ENCODE measurements around the gene UGCG. TPM values are rescaled to one million over a fixed set of nuclear protein-coding genes. Genes with fewer than 3 reads are reported as not detected.
"Not testable (repeated sequence)": the region's sequence is repeated elsewhere in the genome, so short reads cannot be mapped to it uniquely, and the experiment has no call there.

The UGCG gene
- polyA plus RNA-seq, 3 donors: 5.4 to 40.9 (median 18.7) TPM

GRCh38 chr9:111939322-111939721 is 42.7 kb downstream of the UGCG start:
- H3K27ac ChIP-seq (ENCODE audit: low read depth, low read length): no peak overlapping the region
- WGBS, 3 donors: 92 to 95% (median 94%) methylated on average over 2 of the region's 2 CpGs

DNA sequence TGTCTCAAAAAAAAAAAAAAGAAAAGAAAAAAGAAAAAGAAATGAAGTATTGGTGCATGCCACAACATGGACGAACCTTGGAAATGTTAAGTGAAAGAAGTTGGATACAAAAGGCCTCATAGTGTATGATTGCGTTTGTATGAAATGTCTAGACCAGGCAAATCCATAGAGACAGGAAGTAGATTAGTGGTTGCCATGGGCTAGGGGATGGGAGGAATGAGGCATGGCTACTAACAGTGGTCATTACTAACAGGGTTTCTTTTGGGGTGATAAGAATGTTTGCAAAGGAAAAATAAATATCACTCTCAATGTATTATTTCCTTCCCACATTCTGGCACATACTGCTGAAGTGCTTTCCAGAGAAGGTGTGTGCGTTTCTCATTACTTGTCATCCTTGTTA is 44.1 kb downstream of the UGCG start:
- H3K27ac ChIP-seq (ENCODE audit: low read depth, low read length): no peak overlapping the region
- WGBS, 3 donors: 43 to 95% (median 83%) methylated on average over 3 of the region's 3 CpGs

DNA sequence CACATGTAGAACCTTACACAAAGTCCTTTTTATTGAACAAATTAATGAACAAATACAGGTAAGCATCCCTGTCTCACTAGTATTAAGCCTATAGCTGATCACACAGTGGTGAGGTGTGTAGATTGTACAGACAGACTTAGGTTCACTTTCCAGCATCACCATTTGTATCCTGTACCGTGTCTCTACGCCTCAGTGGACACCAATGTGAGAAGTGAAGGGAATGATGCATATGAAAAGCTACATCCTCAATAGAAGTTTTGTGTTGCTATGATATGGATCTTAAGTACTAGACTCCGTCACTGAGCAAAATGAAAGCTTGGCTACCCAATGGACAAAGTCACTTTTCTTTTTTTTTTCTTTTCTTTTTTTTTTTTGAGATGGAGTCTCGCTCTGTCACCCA is 46.6 kb downstream of the UGCG start:
- WGBS, 3 donors: 97 to 99% (median 98%) methylated on average over 4 of the region's 4 CpGs
- no peak overlapping the region for H3K27ac ChIP-seq (ENCODE audit: low read depth, low read length)

GRCh38 chr9:111943746-111944145 is 47.1 kb downstream of the UGCG start:
- 95 to 98% (median 96%) methylated on average over 3 of the region's 3 CpGs for WGBS, 3 donors
- H3K27ac ChIP-seq (ENCODE audit: low read depth, low read length): no peak overlapping the region

DNA sequence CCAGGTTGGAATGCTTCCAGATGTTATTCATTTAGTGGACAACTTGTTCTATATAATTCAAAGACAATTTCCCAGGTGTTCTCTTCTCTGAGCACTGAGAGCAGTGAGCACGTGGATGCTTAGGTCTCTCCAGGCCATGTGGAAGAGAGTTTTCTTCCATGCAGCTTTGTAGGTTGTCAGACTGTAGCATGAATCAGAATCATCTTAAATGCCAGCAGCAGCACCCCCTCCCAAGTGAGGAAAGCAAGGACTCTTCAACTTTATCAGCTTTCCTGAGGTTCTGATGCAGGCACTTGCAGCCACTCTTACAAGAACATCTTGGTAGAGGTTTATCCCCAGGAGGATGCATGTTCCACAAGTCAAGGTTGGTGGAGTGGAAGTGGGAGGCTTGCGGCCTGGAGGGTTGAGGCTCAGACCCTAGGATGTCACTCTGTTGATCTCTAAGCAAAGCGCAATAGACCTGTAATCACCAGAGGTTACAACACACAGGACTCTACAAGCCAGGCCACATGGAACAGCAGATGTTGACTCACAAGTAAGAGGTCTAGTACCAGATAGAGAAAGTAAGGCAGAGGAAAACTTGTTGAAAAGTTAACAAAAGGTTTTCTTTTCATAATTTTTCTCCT is 47.7 kb downstream of the UGCG start:
- WGBS, 3 donors: 75 to 95% (median 93%) methylated on average over 3 of the region's 3 CpGs

GRCh38 chr9:111945216-111945615 is 48.6 kb downstream of the UGCG start:
- H3K27ac ChIP-seq (ENCODE audit: low read depth, low read length): no peak overlapping the region
- WGBS, 3 donors: 29 to 66% (median 30%) methylated on average over 3 of the region's 3 CpGs

More for the DNA sequence above, 47.7 kb downstream of the UGCG start:
- H3K27ac ChIP-seq (ENCODE audit: low read depth, low read length): no peak overlapping the region

DNA sequence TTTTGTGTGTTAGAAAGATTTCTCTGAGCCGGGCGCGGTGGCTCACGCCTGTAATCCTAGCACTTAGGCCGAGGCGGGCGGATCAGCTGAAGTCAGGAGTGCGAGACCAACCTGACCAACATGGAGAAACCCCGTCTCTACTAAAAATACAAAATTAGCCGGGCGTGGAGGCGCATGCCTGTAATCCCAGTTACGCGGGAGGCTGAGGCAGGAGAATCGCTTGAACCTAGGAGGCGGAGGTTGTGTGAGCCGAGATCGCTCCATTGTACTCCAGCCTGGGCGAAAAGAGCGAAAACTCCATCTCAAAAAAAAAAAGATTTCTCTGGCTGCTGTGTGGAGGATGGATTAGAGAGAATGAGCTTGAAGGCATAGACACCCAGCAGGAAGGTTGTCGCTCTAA is 51.5 kb downstream of the UGCG start:
- 96 to 97% (median 97%) methylated on average over 21 of the region's 21 CpGs for WGBS, 3 donors

GRCh38 chr9:111948951-111949350 is 52.3 kb downstream of the UGCG start:
- H3K27ac ChIP-seq (ENCODE audit: low read depth, low read length): no peak overlapping the region
- 49 to 70% (median 53%) methylated on average over 2 of the region's 2 CpGs for WGBS, 3 donors

More for the DNA sequence above, 51.5 kb downstream of the UGCG start:
- H3K27ac ChIP-seq (ENCODE audit: low read depth, low read length): not testable (repeated sequence)

DNA sequence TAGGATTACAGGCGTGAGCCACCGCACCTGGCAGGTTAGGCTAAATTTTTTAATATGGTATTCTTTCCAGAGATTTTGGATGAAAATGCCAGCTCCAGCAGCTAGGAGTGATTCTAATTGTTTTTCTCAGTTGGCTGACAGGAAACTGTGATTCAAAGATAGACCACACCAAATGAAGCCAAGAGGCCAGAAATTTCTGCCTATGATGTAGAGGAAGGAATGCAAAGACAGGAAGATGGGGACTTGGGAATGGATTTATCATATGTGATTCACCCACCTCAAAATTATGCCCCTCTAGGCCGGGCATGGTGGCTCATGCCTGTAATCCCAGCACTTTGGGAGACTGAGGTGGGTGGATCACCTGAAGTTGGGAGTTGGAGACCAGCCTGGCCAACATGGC is 53.3 kb downstream of the UGCG start:
- WGBS, 3 donors: 92 to 96% (median 95%) methylated on average over 3 of the region's 3 CpGs
- no peak overlapping the region for H3K27ac ChIP-seq (ENCODE audit: low read depth, low read length)

- no peak overlapping the region for H3K27ac ChIP-seq (ENCODE audit: low read depth, low read length)
- WGBS, 3 donors: 72 to 88% (median 73%) methylated on average over 3 of the region's 3 CpGs
Observed at GRCh38 chr9:111952559-111952958, 55.9 kb downstream of the UGCG start.

- H3K27ac ChIP-seq (ENCODE audit: low read depth, low read length): no peak overlapping the region
- WGBS, 3 donors: 77 to 86% (median 81%) methylated on average over 3 of the region's 3 CpGs
Observed at GRCh38 chr9:111953444-111953843, 56.8 kb downstream of the UGCG start.

DNA sequence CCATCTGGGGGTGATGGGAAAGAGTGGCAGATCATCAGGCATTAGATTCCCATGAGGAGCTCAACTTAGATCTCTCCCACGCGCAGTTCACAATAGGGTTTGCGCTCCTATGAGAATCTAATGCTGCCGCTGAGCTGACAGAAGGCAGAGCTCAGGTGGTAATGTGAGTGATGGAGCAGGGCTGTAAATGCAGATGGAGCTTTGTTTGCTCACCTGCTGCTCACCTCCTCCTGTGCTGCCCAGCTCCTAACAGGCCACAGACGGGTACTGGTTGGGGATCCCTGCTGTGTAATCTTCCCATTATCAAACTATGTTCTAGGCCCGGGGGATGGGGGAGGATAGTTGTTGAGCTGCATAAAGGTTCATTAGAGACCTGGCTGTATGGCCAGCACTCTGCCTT is 58.4 kb downstream of the UGCG start:
- H3K27ac ChIP-seq (ENCODE audit: low read depth, low read length): no peak overlapping the region
- 60 to 94% (median 93%) methylated on average over 6 of the region's 6 CpGs for WGBS, 3 donors

DNA sequence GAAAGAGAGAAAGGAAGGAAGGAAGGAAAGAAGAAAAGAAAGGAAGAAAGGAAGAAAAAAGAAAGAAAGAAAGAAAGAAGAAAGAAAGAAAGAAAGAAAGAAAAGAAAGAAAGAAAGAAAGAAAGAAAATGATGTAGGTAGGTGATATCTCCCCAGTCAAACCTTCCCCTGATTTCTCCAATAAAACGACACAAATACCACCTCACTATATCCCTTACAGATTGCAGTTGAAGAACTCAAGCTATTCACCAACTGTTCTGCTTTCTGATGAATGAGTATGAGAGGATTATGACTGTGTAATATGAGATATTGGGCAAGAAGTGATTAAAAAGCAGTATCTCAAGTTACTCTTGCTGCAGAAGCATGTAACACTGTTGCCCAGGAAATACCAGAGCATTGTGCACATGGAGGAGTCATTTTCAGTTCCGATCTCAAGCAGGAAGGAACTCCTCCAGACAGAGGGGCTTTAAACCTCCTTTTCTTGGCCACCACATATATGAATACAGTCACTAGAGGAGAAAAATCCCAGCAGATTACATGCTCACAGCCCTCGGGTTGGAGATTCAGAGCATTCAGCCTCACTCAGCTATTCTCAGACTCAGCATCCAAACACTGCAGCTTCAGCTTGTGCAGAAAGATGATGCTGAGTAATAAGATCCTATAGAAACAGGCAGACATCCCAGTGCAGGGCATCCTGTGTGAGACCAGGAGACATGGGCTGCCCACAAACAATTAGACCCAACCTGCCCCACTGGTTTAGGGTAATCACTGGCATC is 61.4 kb downstream of the UGCG start:
- 4 to 31% (median 7%) methylated on average over 3 of the region's 3 CpGs for WGBS, 3 donors
- no peak overlapping the region for H3K27ac ChIP-seq (ENCODE audit: low read depth, low read length)

- WGBS, 3 donors: 74 to 80% (median 78%) methylated on average over 7 of the region's 7 CpGs
- H3K27ac ChIP-seq (ENCODE audit: low read depth, low read length): no peak overlapping the region
Observed at GRCh38 chr9:111959468-111960359, 63.1 kb downstream of the UGCG start.

DNA sequence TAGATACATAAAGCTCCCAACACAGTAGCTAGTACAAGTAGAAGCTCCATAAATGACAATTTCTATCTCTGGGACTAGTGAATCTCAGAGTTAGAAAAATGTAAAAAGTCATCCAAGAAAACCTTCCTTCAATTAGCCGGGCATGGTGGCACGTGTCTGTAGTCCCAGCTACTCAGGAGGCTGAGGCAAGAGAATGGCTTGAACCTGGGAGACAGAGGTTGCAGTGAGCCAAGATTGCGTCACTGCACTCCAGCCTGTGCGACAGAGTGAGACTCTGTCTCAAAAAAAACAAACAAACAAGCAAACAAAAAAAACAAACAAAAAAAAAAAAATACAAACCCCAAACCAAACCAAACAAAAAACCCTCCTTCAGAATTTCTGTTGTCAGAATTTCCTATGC is 63.9 kb downstream of the UGCG start:
- 68 to 72% (median 68%) methylated on average over 4 of the region's 4 CpGs for WGBS, 3 donors
- not testable (repeated sequence) for H3K27ac ChIP-seq (ENCODE audit: low read depth, low read length)

GRCh38 chr9:111961009-111961408 is 64.4 kb downstream of the UGCG start:
- WGBS, 3 donors: 36 to 73% (median 59%) methylated on average over 2 of the region's 2 CpGs

DNA sequence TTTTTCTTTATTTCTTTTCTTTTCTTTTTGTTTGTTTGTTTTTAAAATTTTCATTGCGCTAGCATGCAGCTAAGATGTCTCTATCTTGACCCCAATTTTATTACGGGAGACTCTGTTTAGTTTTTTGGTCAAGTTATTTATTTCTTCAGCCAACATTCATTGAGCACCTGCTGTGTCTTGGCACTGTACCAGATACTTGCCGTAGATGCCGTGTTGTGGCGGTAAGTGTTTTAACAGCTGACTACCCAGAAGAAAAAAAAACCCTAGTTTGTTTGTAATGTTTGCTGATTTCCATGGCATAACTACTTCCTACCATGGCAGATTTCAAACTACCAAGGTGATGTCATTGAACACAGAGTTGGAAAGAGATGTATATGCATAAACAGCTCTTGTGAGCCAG is 65.0 kb downstream of the UGCG start:
- 34 to 66% (median 59%) methylated on average over 5 of the region's 5 CpGs for WGBS, 3 donors
- no peak overlapping the region for H3K27ac ChIP-seq (ENCODE audit: low read depth, low read length)

More at GRCh38 chr9:111961009-111961408, 64.4 kb downstream of the UGCG start:
- H3K27ac ChIP-seq (ENCODE audit: low read depth, low read length): no peak overlapping the region

- 84 to 88% (median 87%) methylated on average over 6 of the region's 6 CpGs for WGBS, 3 donors
- H3K27ac ChIP-seq (ENCODE audit: low read depth, low read length): no peak overlapping the region
Observed at GRCh38 chr9:111962021-111962420, 65.4 kb downstream of the UGCG start.

DNA sequence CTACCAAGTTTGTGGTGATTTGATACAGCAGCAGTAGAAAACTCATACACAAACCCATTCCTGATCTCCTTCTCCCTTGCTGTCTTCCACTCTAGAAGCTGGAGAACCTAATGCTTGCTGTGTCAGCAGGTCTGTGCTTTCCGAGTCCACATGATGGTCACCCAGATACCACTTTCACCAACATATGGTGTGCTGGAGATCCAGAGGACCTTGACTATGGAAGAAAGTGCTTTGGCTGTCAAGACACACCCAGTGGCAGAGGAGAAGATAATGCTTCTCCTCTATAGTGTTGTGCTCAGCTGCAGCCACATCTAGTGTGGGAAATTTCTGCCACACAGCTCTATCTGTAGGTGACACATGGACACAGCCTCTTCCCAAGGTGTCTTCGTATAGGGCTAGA is 67.4 kb downstream of the UGCG start:
- H3K27ac ChIP-seq (ENCODE audit: low read depth, low read length): no peak overlapping the region
- WGBS, 3 donors: 65 to 93% (median 72%) methylated on average over 2 of the region's 2 CpGs

All from adipose tissue (tissue), 3 donors.